Activated CD8-positive, alpha-beta memory T cell treated with anti-CD3 and anti-CD28 coated beads for 24 hours (primary cell): ENCODE data around the gene CPN1.

Experiments used
- DNase-seq: peaks from one replicate; pipeline ENCODE4 v3.0.0-alpha.2; 2020

CPN1 gene

DNA sequence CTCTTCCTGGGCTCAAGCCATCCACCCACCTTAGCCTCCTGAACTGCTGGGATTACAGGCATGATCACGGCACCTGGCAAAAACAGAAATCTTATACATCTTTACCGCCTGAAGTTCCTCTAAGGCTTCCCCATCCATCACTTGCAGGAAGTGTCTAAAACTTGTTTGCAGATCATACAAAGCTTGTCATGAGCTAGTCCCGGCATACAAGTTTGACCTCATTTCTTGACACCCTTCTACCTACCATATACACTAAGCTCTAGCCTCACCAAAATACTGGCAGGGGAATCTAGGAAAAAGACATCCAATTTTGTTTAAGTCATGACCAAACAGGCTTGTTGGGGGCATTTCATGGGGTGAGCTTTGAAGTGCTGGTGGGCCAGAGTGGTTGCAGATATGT lies 86.4 kb downstream of the CPN1 start:
- no peak for DNase-seq

- no peak for DNase-seq
These were observed 86.9 kb downstream of the CPN1 start for GRCh38 chr10:99994801-99995200.

DNA sequence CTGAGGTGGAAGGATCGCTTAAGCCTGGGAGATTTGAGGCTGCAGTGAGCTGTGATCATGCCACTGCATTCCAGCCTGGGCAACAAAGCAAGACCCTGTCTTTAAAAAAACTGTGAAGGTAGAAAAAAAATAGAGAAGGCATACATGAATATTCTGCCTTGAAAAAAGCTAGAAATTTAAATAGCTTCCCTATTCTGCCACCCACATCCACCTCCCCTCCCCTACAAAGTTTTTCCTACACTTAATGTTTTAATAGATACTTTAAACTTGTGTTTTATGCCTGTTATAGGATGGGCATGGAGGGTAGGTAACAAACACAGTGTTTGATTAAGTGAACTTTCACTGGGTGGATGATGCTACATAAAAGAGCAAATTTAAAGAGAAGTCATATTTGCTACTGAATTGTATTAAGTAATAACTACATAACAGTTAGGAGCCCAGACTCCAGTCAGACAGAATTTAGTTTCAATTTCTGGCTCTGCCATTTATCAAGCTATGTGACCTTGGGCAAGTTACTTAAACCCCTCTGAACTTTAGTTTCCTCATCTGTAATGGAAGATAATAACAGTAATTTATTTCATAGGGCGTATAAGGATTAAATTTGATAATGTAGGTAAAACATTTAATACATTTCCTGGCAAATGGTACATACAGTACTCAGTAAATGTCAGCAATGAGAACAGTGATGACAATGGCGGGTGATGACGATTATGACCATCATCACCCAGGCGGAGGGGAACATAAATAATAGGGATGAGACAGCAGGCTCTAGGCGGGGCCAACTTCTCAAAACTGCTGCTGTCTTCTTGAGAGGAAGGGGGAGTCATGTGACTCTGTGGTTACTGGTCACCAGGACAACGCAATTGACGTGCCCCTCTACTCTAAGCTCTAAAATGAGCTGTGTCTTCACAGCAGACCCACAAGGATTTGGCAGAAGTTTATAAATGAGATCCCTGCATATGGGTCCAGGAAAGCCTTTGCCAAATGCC lies 87.7 kb downstream of the CPN1 start:
- DNase-seq, result peak; percentile 62
